OCI-LY7 (cell line): ENCODE measurements around the gene DNAJB9.

Source experiments
- CTCF ChIP-seq: fragments of 200-600 bp; sonication (generic); conservative IDR thresholded peaks from 2 replicates; pipeline ENCODE4 v1.5.1; 2014; ENCODE audit warnings: mild to moderate bottlenecking, antibody characterized with exemption, low read length, moderate library complexity, mixed read lengths
- EZH2phosphoT487 ChIP-seq: fragments of 200-600 bp; sonication (generic); IDR thresholded peaks from 2 replicates; pipeline ENCODE4 v1.6.1; 2018; ENCODE audit warnings: low read depth, borderline replicate concordance, mild to moderate bottlenecking, mixed run types, antibody characterized with exemption, low read length, moderate library complexity, mixed read lengths

GRCh38 chr7:108525985-108526767 lies 43.5 kb upstream of the DNAJB9 start, which contains the start of gene PNPLA8:
- TF ChIP-seq CTCF (no peak), EZH2phosphoT487 (no peak)
